Activated naive CD8-positive, alpha-beta T cell treated with anti-CD3 and anti-CD28 coated beads for 36 hours (primary cell): ENCODE data around the gene ADSS1. TPM values are rescaled to one million over a fixed set of nuclear protein-coding genes. Genes with fewer than 3 reads are reported as not detected.
A peak's percentile ranks its signal among the peaks of the same experiment; 100 is the strongest.

ENCODE experiments used
- DNase-seq: peaks from one replicate; pipeline ENCODE4 v3.0.0; 2021
- H3K27ac Mint-ChIP-seq: one replicate; pipeline ENCODE4 v1.8.0; 2022; ENCODE audit warnings: mild to moderate bottlenecking, moderate library complexity, mixed read lengths
- H3K27me3 Mint-ChIP-seq: one replicate; pipeline ENCODE4 v1.8.0; 2022; ENCODE audit warnings: mild to moderate bottlenecking, mixed read lengths
- H3K36me3 Mint-ChIP-seq: one replicate; pipeline ENCODE4 v1.8.0; 2021; ENCODE audit warnings: mild to moderate bottlenecking, mixed read lengths
- H3K4me1 Mint-ChIP-seq: one replicate; pipeline ENCODE4 v1.8.0; 2021; ENCODE audit warnings: mixed read lengths
- H3K4me3 Mint-ChIP-seq: one replicate; pipeline ENCODE4 v1.8.0; 2022; ENCODE audit warnings: mild to moderate bottlenecking, moderate library complexity, mixed read lengths
- H3K9me3 Mint-ChIP-seq: one replicate; pipeline ENCODE4 v1.8.0; 2022; ENCODE audit warnings: mixed read lengths
- total RNA-seq, 2 experiments: library from RNA; stranded (reverse); gene quantifications; one replicate each; pipeline ENCODE4 v1.2.3, GENCODE V29; 2021

The ADSS1 gene
- 1 to 10 TPM in 1 of 2 experiments, under 1 TPM in 1; 0.87 to 1.7 TPM for total RNA-seq

- Mint-ChIP-seq H3K36me3 (no peaks in the 10 kb centered on the region), H3K9me3 (no peaks in the 10 kb centered on the region), H3K27me3 (no peaks in the 10 kb centered on the region), H3K27ac (no peak within 1 kb of the TSS), H3K4me3 (peak within 1 kb of the TSS; percentile 54), H3K4me1 (no peaks in the 10 kb centered on the region)
- DNase-seq = peak; percentile 66
Measured at GRCh38 chr14:104723651-104724406, at the start of gene ADSS1. Gene ADSS1 (plus strand): TSS chr14:104724229. CDS start chr14:104724271, 42 bp downstream.

GRCh38 chr14:104675447-104675846 lies 48.6 kb upstream of the ADSS1 start:
- Mint-ChIP-seq H3K27me3 (no peaks in the 10 kb centered on the region), H3K9me3 (no peaks in the 10 kb centered on the region), H3K27ac (peak overlapping the region; percentile 19), H3K4me1 (peaks cover 21% of the 10 kb centered on the region), H3K4me3 (no peak overlapping the region), H3K36me3 (no peaks in the 10 kb centered on the region)
- no peak for DNase-seq

- Mint-ChIP-seq H3K27ac (no peak overlapping the region), H3K4me3 (no peak overlapping the region), H3K27me3 (no peaks in the 10 kb centered on the region), H3K36me3 (no peaks in the 10 kb centered on the region), H3K4me1 (peaks cover 23% of the 10 kb centered on the region), H3K9me3 (no peaks in the 10 kb centered on the region)
- DNase-seq = no peak
Measured at GRCh38 chr14:104676130-104676693, 47.8 kb upstream of the ADSS1 start.

DNA sequence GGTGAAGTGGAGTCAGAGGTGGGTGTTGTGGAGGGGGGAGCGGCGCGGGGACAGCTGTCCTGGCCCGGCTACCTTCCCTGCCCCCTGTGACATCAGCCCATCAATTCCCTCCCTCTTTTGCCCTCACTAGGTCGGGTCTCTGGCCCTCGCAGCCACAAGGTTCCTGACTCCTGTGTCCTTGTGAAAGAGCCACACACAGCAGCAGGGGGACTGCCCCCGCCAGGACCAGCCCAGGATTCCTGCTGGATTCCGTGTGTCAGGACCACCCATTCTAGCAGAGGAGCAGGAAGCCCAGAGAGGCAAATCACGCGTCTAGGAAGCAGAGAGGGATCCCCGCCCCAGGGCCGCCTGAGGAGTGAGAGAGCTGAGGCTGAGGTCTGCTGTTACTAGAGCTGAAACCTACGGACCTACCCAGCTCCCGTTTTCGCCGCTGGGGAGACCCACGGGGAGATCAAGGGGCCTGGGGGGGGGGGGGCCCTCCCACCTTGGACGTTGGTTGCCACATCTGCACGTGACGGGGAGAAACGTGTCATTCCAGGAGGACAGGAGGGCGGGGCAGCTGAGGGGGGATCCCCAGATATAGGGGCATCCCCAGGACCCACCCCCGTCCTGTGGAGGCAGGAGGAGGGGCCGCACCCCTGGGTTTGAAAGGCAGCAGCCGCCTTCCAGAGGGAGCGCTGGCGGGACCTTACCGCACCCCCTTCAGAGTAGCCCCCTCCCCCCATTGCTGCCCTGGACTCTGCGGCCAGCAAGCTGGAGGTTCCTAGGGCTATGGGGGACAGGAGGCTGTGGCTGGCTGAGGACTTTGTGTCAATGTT lies 47.1 kb upstream of the ADSS1 start:
- H3K27ac Mint-ChIP-seq = peak overlapping the region; percentile 86
- peaks cover 23% of the 10 kb centered on the region for H3K4me1 Mint-ChIP-seq
- peak; percentile 61 for DNase-seq
- H3K4me3 Mint-ChIP-seq = peak overlapping the region; percentile 75
- H3K36me3 Mint-ChIP-seq = no peaks in the 10 kb centered on the region
- no peaks in the 10 kb centered on the region for H3K27me3 Mint-ChIP-seq
- no peaks in the 10 kb centered on the region for H3K9me3 Mint-ChIP-seq

DNA sequence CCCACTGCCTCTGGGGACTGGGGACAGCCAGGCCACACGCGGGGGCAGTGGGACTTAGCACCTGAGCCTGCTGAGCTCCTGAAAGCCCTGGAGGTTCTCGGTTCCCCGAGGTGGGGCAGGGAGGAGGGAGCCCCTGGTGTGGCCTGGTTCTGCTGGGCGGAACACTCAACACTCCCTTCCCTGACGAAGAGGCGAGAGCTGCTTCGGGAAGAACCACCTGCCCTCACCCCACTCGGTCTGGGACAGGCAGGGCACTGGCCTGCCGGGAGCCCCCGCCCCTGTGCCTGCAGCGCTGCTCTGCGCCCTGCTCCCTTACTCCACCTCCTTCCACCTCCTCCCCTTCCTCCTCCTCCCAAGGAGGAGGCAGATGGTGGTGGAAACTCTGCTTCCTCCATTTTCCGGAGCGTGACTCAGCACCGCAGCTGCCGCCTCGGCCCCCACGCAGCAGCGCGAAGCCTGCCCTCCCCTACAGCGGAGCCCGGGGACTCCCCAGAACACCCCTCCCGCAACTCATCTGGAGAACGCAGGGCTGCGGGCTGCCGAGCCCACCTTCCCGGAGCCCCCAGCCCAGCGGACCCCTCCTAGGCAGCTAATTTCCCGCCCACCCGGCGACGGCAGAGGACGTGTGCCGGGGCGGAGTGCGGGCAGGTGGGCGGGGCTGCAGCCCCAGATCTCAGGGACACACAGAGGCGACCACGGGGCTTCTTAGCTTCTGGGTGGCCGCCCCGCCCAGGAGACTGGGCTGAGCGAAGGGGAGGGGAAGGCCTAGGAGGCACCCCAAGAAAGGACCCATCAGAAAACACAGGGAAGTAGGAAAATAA lies 46.3 kb upstream of the ADSS1 start:
- Mint-ChIP-seq H3K27ac (peak overlapping the region; percentile 86), H3K4me1 (peaks cover 23% of the 10 kb centered on the region), H3K4me3 (peak overlapping the region; percentile 75), H3K27me3 (no peaks in the 10 kb centered on the region), H3K9me3 (no peaks in the 10 kb centered on the region), H3K36me3 (no peaks in the 10 kb centered on the region)
- DNase-seq = peak; percentile 85

DNA sequence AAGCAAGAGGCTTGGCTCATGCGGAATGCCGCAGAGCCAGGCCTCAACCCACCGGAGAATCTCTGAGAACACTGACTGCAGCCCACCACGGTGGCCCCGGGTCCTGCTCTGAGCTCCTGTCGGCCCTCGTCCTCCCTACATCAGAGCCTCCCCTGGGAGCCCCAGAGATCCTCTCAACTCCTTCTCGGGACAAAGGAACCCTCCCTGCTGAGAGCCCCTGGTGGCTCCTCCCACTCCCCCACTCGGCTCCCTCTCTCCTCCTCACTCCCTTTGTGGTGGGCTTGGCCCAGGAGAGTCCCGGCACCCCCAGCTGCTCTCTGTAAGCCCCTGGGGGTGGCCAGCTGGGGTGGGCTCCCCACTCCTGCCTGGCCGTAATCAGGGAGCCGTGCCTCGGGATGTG lies 45.7 kb upstream of the ADSS1 start:
- Mint-ChIP-seq H3K9me3 (no peaks in the 10 kb centered on the region), H3K36me3 (no peaks in the 10 kb centered on the region), H3K4me3 (peak overlapping the region; percentile 75), H3K27ac (peak overlapping the region; percentile 86), H3K4me1 (peaks cover 23% of the 10 kb centered on the region), H3K27me3 (no peaks in the 10 kb centered on the region)
- no peak for DNase-seq

- Mint-ChIP-seq H3K27ac (peak overlapping the region; percentile 86), H3K9me3 (no peaks in the 10 kb centered on the region), H3K4me3 (no peak overlapping the region), H3K4me1 (peaks cover 18% of the 10 kb centered on the region), H3K36me3 (no peaks in the 10 kb centered on the region), H3K27me3 (no peaks in the 10 kb centered on the region)
- DNase-seq = no peak
Measured at GRCh38 chr14:104678901-104679705, 44.9 kb upstream of the ADSS1 start.

- Mint-ChIP-seq H3K9me3 (no peaks in the 10 kb centered on the region), H3K27ac (peak overlapping the region; percentile 54), H3K27me3 (no peaks in the 10 kb centered on the region), H3K36me3 (no peaks in the 10 kb centered on the region), H3K4me1 (peaks cover 20% of the 10 kb centered on the region), H3K4me3 (no peak overlapping the region)
- no peak for DNase-seq
Measured at GRCh38 chr14:104680056-104680805, 43.8 kb upstream of the ADSS1 start.

- H3K27me3 Mint-ChIP-seq = no peaks in the 10 kb centered on the region
- H3K4me3 Mint-ChIP-seq = no peak overlapping the region
- no peaks in the 10 kb centered on the region for H3K9me3 Mint-ChIP-seq
- no peak for DNase-seq
- H3K4me1 Mint-ChIP-seq = peaks cover 23% of the 10 kb centered on the region
- no peak overlapping the region for H3K27ac Mint-ChIP-seq
- H3K36me3 Mint-ChIP-seq = no peaks in the 10 kb centered on the region
Measured at GRCh38 chr14:104680806-104681688, 43.0 kb upstream of the ADSS1 start.

GRCh38 chr14:104681689-104682074 lies 42.3 kb upstream of the ADSS1 start:
- no peaks in the 10 kb centered on the region for H3K36me3 Mint-ChIP-seq
- H3K4me1 Mint-ChIP-seq = peaks cover 27% of the 10 kb centered on the region

GRCh38 chr14:104682107-104682593 lies 41.9 kb upstream of the ADSS1 start:
- peaks cover 27% of the 10 kb centered on the region for H3K4me1 Mint-ChIP-seq
- no peak overlapping the region for H3K27ac Mint-ChIP-seq
- no peaks in the 10 kb centered on the region for H3K36me3 Mint-ChIP-seq

More at GRCh38 chr14:104681689-104682074, 42.3 kb upstream of the ADSS1 start:
- Mint-ChIP-seq H3K9me3 (no peaks in the 10 kb centered on the region), H3K4me3 (no peak overlapping the region), H3K27ac (no peak overlapping the region), H3K27me3 (no peaks in the 10 kb centered on the region)
- no peak for DNase-seq

DNA sequence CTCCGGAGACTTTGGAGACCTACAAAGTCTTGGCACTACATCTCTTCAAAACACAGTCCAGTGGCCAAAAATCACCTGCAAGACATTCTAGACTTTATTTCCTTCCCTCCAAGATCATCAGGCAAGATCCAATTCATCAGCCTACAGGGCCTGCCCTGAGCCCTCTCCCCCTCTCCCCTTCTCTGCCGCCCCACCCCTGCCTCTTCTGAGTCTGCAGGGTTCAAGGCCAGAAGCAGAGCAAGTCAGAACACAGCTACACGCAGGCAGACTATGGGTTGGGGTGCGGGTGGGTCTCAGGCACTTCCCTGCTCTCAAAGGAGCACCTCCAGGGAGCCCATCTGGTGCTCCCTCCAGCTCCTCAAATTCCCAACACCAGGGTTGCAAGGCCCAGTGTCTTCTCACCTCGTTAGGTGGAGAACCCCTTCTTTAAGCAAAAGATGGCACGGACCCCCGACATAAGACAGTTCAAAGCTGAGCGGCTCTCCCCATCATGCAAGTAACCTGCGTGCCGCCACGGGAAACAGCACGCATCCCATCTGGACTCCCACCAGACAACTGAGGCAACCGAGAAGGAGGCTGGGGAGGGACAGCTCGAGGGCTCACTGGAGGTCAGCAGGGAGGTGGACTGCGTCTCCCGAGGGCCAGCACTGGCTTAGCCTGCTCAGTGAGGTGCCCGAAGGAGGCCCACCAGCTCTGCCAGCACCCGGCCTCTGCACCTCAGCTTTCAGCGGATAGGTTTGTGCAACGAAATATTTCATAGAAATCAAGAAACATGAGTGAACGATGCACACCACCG lies 40.2 kb upstream of the ADSS1 start:
- H3K27ac Mint-ChIP-seq = no peak overlapping the region
- no peaks in the 10 kb centered on the region for H3K27me3 Mint-ChIP-seq
- no peaks in the 10 kb centered on the region for H3K9me3 Mint-ChIP-seq

More at GRCh38 chr14:104682107-104682593, 41.9 kb upstream of the ADSS1 start:
- H3K9me3 Mint-ChIP-seq = no peaks in the 10 kb centered on the region
- no peaks in the 10 kb centered on the region for H3K27me3 Mint-ChIP-seq
- no peak for DNase-seq
- no peak overlapping the region for H3K4me3 Mint-ChIP-seq

More for the DNA sequence above, 40.2 kb upstream of the ADSS1 start:
- Mint-ChIP-seq H3K4me3 (no peak overlapping the region), H3K36me3 (no peaks in the 10 kb centered on the region), H3K4me1 (peaks cover 24% of the 10 kb centered on the region)
- no peak for DNase-seq
